Measurements from ENCODE around the gene CFAP92. TPM values are rescaled to one million over a fixed set of nuclear protein-coding genes. Genes with fewer than 3 reads are reported as not detected.
A peak's percentile ranks its signal among the peaks of the same experiment; 100 is the strongest.

The CFAP92 gene
- total and polyA plus RNA-seq, 7 experiments from 2014 or later: 0.10 to 1.4 (median 0.46) TPM

DNA sequence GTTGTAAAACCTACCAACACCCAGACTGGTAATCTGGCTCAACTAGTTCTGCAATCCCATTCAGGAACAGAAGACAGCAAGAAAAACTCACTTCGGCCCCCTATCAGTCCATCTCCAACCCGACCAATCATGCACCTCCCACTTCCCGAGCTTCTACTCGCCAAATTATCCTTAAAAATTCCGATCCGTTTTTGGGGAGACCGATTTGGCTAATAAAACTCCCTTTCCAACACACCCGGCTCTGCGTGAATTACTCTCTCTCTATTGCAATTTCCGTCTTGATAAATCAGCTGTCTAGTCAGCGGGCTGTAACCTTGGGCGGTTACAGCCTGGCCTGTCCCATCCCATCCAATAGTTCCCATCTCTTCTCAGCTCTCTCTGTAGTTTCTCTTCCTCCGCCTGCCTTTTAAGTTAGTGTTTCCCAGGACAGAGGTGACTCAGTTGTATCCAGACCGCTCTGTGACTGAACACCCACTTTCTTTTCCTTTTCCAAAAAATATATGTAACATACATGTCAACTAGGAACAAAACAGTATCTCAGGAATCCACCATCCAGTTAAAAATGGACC, 115.2 kb downstream of the CFAP92 start:
- POLR2A ChIA-PET: interaction anchor here (0.5 to 7.6 kb wide), 19 partner anchors 11 to 561 kb away, joined by 3 to 46 read pairs (median 4); partner anchors contain the start of genes CFAP92, COPG1 and RAB7A

DNA sequence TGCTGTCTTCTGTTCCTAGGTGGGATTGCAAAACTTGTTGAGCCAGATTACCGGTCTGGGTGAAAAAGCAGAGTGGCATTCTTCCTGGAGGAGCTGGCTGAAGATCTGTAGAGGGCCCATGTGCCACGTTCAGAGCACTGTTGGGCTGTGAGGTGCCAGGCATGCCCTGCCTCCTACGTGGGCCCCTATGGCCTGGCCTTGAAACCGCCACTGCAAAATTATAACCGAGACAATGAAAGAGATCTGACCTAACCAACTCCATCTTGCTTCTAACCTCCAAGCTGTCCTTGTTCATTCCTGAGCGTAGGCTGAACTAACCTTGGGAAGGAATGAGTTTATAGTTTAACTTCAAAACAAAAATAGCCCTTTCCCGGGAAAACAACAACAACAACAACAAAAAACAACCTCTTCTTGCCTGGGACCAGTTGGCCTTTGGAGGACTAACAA, 115.8 kb downstream of the CFAP92 start:
- H3K9me3 Mint-ChIP-seq: peaks cover 0 to 4% (median 0%) of the 10 kb centered on the region in 11 donors
- ATAC-seq (no peak), DNase-seq (no peak)
- Histone ChIP-seq H3K36me3 (ENCODE audit: control insufficient read depth in 2 of 3, insufficient read depth in 3 of 3, low read length in 3 of 3) (peaks cover 0 to 3% (median 0%) of the 10 kb centered on the region in 3 experiments), H3K4me1 (ENCODE audit: control insufficient read depth in 2 of 2, insufficient read depth in 2 of 2, low read length in 2 of 2) (peaks cover 19 to 43% of the 10 kb centered on the region in 2 donors), H3K9me3 (ENCODE audit: control insufficient read depth in 2 of 3, low read length in 3 of 3) (no peaks in the 10 kb centered on the region), H3K27me3 (ENCODE audit: control insufficient read depth in 2 of 2, insufficient read depth in 2 of 2, low read length in 2 of 2) (no peaks in the 10 kb centered on the region), H3K4me3 (ENCODE audit: low read length) (peak overlapping the region; percentile 74), H3K27ac (ENCODE audit: low read depth, low read length) (peak overlapping the region; percentile 97)
- H3K27ac Mint-ChIP-seq: peak overlapping the region; percentile 92 to 98 (median 97)
- H3K27me3 Mint-ChIP-seq: peaks cover 0 to 6% (median 0%) of the 10 kb centered on the region in 5 donors
- intact Hi-C loops (cut with micrococcal nuclease): loop anchor here (2.0 to 5.0 kb wide), 8 partner anchors 31 to 439 kb away; partner anchors contain the start of genes CFAP92 (in 1 of the 2), COPG1 (in 1 of the 2) and RAB43 (in 1 of the 2)
- H3K4me3 Mint-ChIP-seq: peak overlapping the region in 9 of 10 donors; percentile 80 to 98 (median 89)
- peaks cover 40 to 76% (median 69%) of the 10 kb centered on the region in 7 donors for H3K4me1 Mint-ChIP-seq
- peaks cover 0 to 8% (median 0%) of the 10 kb centered on the region in 5 donors for H3K36me3 Mint-ChIP-seq
- ChIA-PET POLR2A (interaction anchor here (0.7 to 7.6 kb wide), 11 partner anchors 10 to 560 kb away, joined by 3 to 46 read pairs (median 4); no protein-coding TSS in a partner anchor), CTCF (interaction anchor here (1.3 to 6.1 kb wide), 7 partner anchors 32 to 371 kb away, joined by 3 to 85 read pairs (median 4); partner anchors contain the start of gene COPG1)

More for the DNA sequence above, 115.2 kb downstream of the CFAP92 start:
- Mint-ChIP-seq H3K4me1 (peaks cover 40 to 78% (median 73%) of the 10 kb centered on the region in 7 donors), H3K9me3 (peaks cover 0 to 4% (median 0%) of the 10 kb centered on the region in 11 donors), H3K27me3 (peaks cover 0 to 6% (median 0%) of the 10 kb centered on the region in 5 donors), H3K27ac (peak overlapping the region; percentile 92 to 98 (median 97)), H3K36me3 (peaks cover 0 to 8% (median 0%) of the 10 kb centered on the region in 5 donors), H3K4me3 (peak overlapping the region; percentile 80 to 98 (median 89))
- ATAC-seq (peak; percentile 36), DNase-seq (peak in 2 of 9 donors; percentile 23 to 25)
- CTCF ChIA-PET: interaction anchor here (0.6 to 6.1 kb wide), 7 partner anchors 33 to 371 kb away, joined by 3 to 85 read pairs (median 3); partner anchors contain the start of gene COPG1
- intact Hi-C loops (cut with micrococcal nuclease): loop anchor here (1.0 to 5.0 kb wide), 21 partner anchors 32 to 725 kb away; partner anchors contain the start of genes COPG1 (in 2 of the 2), IFT122 (in 2 of the 2), RAB7A (in 2 of the 2) and RPN1 (in 2 of the 2)
- Histone ChIP-seq H3K36me3 (ENCODE audit: control insufficient read depth in 2 of 3, insufficient read depth in 3 of 3, low read length in 3 of 3) (peaks cover 0 to 4% (median 0%) of the 10 kb centered on the region in 3 experiments), H3K4me1 (ENCODE audit: control insufficient read depth in 2 of 2, insufficient read depth in 2 of 2, low read length in 2 of 2) (peaks cover 19 to 43% of the 10 kb centered on the region in 2 donors), H3K4me3 (ENCODE audit: low read length) (peak overlapping the region; percentile 74), H3K27ac (ENCODE audit: low read depth, low read length) (peak overlapping the region; percentile 97), H3K9me3 (ENCODE audit: control insufficient read depth in 2 of 3, low read length in 3 of 3) (no peaks in the 10 kb centered on the region), H3K27me3 (ENCODE audit: control insufficient read depth in 2 of 2, insufficient read depth in 2 of 2, low read length in 2 of 2) (no peaks in the 10 kb centered on the region)

DNA sequence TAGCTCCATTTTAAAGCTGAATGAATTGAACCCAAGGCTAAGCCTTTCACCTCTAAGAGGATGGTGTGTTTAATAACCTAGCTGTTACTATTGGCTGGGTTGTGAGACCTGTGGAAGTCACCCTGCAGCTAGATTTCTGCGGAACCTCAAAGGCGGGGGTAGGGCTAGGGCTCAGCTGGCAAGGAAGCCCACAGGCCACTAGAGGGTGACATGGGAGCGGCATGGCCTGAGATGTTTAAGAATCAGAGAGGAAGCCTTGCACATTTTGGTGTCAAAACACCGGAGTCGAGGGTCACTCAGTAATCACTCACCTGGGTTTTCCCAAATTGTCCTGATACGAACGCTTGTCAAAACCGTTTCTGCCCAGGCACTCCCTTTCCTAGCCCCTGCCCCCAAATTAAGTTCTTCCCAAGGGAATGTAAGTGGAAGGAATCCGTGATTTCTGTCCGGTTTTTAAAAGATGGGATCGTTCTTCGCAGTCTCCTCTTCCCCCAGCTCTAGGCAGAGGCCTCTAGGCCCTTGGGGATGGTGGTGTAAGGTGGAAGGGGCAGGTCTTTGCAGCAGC, 118.2 kb downstream of the CFAP92 start:
- Histone ChIP-seq H3K4me3 (ENCODE audit: low read length) (no peak overlapping the region), H3K27ac (ENCODE audit: low read depth, low read length) (no peak overlapping the region), H3K36me3 (ENCODE audit: control insufficient read depth in 2 of 3, insufficient read depth in 3 of 3, low read length in 3 of 3) (no peaks in the 10 kb centered on the region), H3K4me1 (ENCODE audit: control insufficient read depth in 2 of 2, insufficient read depth in 2 of 2, low read length in 2 of 2) (peaks cover 16 to 33% of the 10 kb centered on the region in 2 donors), H3K9me3 (ENCODE audit: control insufficient read depth in 2 of 3, low read length in 3 of 3) (no peaks in the 10 kb centered on the region), H3K27me3 (ENCODE audit: control insufficient read depth in 2 of 2, insufficient read depth in 2 of 2, low read length in 2 of 2) (no peaks in the 10 kb centered on the region)
- ChIA-PET POLR2A (interaction anchor here (0.6 to 7.6 kb wide), 7 partner anchors 10 to 440 kb away, joined by 3 to 46 read pairs (median 4); a partner anchor contains a TSS), CTCF (interaction anchor here (0.7 to 6.1 kb wide), 14 partner anchors 27 to 370 kb away, joined by 3 to 85 read pairs (median 4); no protein-coding TSS in a partner anchor)
- peak; percentile 71 for ATAC-seq
- DNase-seq: peak; percentile 39 to 79 (median 72)
- Mint-ChIP-seq H3K36me3 (peaks cover 0 to 3% (median 0%) of the 10 kb centered on the region in 5 donors), H3K4me3 (peak overlapping the region in 8 of 10 donors; percentile 5 to 69 (median 48)), H3K9me3 (peaks cover 0 to 4% (median 0%) of the 10 kb centered on the region in 11 donors), H3K4me1 (peaks cover 28 to 53% (median 45%) of the 10 kb centered on the region in 7 donors), H3K27ac (peak overlapping the region; percentile 32 to 92 (median 76)), H3K27me3 (peaks cover 0 to 6% (median 0%) of the 10 kb centered on the region in 5 donors)
- intact Hi-C loops (cut with micrococcal nuclease): loop anchor here (1.0 to 5.0 kb wide), 7 partner anchors 48 to 372 kb away; partner anchors contain the start of gene COPG1 (in 1 of the 2)

DNA sequence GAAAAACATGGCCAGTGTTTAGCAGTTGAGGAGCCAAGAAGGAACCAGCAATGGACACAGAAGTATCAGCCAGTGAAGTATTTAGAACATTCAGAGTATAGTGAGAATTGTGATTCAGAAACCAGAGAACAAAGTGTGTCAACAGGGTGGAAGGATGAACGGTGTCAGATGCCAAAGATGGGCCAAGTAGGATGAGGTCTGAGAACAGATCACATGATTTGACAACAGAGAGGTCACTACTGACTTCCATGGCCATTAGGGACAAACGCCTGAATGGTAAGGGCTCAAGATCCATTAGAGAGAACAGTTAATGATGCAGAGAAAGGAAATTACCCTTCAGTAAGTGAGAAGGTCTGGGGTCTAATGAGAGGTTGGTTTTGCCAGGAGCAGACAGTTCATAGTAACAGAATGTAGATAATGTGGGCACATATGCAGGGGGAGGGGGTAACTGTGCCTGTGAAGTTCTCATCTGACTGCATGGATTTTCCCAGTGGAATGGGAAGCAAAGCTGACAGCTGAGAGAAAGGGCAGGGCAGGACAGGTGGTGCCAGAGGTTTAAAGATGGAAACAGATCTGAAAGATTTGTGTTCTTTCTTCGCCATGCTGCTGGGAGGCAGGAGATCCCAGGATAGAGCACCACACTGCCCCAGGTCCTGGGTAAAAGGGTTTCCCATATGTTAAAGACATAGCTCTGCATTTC, 119.2 kb downstream of the CFAP92 start:
- peaks cover 23 to 43% (median 35%) of the 10 kb centered on the region in 7 donors for H3K4me1 Mint-ChIP-seq
- no peak for DNase-seq
- no peak overlapping the region for H3K4me3 ChIP-seq (ENCODE audit: low read length)
- H3K27me3 ChIP-seq (ENCODE audit: control insufficient read depth in 2 of 2, insufficient read depth in 2 of 2, low read length in 2 of 2): no peaks in the 10 kb centered on the region
- ChIA-PET CTCF (interaction anchor here (0.7 to 6.1 kb wide), 10 partner anchors 28 to 372 kb away, joined by 3 to 85 read pairs (median 6); no protein-coding TSS in a partner anchor), POLR2A (interaction anchor here (0.6 to 7.6 kb wide), 3 partner anchors 41 to 441 kb away, joined by 3 to 46 read pairs (median 9); a partner anchor contains a TSS)
- no peak overlapping the region for H3K4me3 Mint-ChIP-seq
- no peaks in the 10 kb centered on the region for H3K9me3 ChIP-seq (ENCODE audit: control insufficient read depth in 2 of 3, low read length in 3 of 3)
- peaks cover 6 to 26% of the 10 kb centered on the region in 2 donors for H3K4me1 ChIP-seq (ENCODE audit: control insufficient read depth in 2 of 2, insufficient read depth in 2 of 2, low read length in 2 of 2)
- H3K27ac Mint-ChIP-seq: peak overlapping the region in 1 of 9 donors; percentile 42
- intact Hi-C loops (cut with micrococcal nuclease): loop anchor here (1.0 to 5.0 kb wide), 7 partner anchors 49 to 373 kb away; partner anchors contain the start of gene COPG1 (in 1 of the 2)
- peaks cover 0 to 4% (median 0%) of the 10 kb centered on the region in 11 donors for H3K9me3 Mint-ChIP-seq
- no peaks in the 10 kb centered on the region for H3K36me3 ChIP-seq (ENCODE audit: control insufficient read depth in 2 of 3, insufficient read depth in 3 of 3, low read length in 3 of 3)
- ATAC-seq: no peak
- H3K27ac ChIP-seq (ENCODE audit: low read depth, low read length): no peak overlapping the region
- peaks cover 0 to 3% (median 0%) of the 10 kb centered on the region in 5 donors for H3K36me3 Mint-ChIP-seq
- peaks cover 0 to 6% (median 0%) of the 10 kb centered on the region in 5 donors for H3K27me3 Mint-ChIP-seq

DNA sequence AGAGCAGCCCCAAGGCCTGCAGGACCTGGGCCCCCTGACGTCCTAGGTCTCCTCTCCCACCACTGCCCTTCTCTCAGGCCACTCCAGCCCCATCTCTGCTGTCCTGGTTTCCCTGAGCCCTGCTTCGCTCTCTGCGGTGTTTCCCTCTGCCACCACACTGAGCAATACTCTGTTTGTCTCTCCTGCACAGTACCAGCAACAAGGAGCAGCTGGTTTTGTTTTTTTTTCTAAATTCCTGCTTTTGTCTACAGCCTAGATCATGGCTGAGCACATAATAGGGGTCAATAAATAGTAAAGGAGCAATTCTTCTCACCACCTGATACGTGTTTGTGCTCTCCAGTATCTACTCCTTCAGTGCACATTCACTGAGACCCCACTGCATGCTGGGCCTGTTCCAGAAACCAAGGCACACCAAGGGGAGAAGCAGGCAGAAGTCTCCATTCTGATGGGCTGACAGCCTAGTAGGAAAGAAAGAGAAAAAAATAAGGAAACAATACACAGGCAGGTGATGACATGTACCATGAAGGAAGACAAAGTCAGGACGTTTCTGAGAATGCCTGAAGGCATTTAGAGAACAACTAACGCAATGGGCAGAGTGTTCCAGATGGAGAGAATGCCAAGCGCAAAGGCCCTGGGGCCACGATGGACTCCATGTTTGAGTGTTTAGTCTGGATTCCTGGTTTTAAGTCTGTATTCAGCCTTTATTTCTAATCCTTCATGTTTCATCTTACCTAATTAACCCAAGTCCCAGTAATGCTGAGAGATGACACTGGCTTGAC, 120.4 kb downstream of the CFAP92 start:
- Histone ChIP-seq H3K27me3 (ENCODE audit: control insufficient read depth in 2 of 2, insufficient read depth in 2 of 2, low read length in 2 of 2) (no peaks in the 10 kb centered on the region), H3K36me3 (ENCODE audit: control insufficient read depth in 2 of 3, insufficient read depth in 3 of 3, low read length in 3 of 3) (no peaks in the 10 kb centered on the region), H3K27ac (ENCODE audit: low read depth, low read length) (no peak overlapping the region), H3K9me3 (ENCODE audit: control insufficient read depth in 2 of 3, low read length in 3 of 3) (no peaks in the 10 kb centered on the region), H3K4me1 (ENCODE audit: control insufficient read depth in 2 of 2, insufficient read depth in 2 of 2, low read length in 2 of 2) (peaks cover 5 to 23% of the 10 kb centered on the region in 2 donors), H3K4me3 (ENCODE audit: low read length) (no peak overlapping the region)
- CTCF ChIA-PET: interaction anchor here (0.6 kb wide), 1 partner anchor 48 kb away, joined by 3 read pairs; no protein-coding TSS in a partner anchor
- DNase-seq (no peak), ATAC-seq (no peak)
- Mint-ChIP-seq H3K4me1 (peaks cover 15 to 31% (median 23%) of the 10 kb centered on the region in 7 donors), H3K9me3 (no peaks in the 10 kb centered on the region), H3K4me3 (no peak overlapping the region), H3K27me3 (peaks cover 0 to 4% (median 0%) of the 10 kb centered on the region in 5 donors), H3K36me3 (no peaks in the 10 kb centered on the region), H3K27ac (peak overlapping the region in 1 of 9 donors; percentile 33)
- POLR2A ChIA-PET: no interaction called here
- intact Hi-C loops (cut with micrococcal nuclease): no loop called here

Data from naive thymus-derived CD4-positive, alpha-beta T cell (primary cell).